ENCODE results near the gene RPL18.

Gene RPL18

GRCh38 chr19:48663667-48664066 is 44.7 kb upstream of the RPL18 start (continued):
- no peak for TF ChIP-seq INSM2 (tag by site-specific recombination; IDR thresholded peaks at IDR 0.05)
- no peak for TF ChIP-seq ZNF239 (tag by site-specific recombination; IDR thresholded peaks at IDR 0.05)

DNA sequence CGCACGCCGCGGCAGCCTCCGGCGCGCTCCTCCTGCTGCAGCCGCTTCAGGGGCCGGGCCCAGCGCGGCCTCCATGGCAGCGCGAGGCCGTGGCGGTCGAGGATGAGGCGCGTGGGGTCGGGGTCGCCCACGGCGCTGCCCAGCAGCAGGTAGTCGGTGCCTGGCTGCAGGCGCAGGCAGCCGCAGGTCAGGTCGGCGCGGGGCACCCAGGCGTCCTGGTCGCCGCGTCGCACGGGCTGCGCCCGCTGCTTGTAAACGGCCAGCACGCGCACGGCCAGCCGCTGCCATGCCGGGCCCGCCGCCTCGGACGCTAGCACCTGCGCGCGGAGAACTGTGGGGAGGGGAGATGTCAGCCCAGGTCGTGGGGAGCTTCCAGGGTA is 42.7 kb upstream of the RPL18 start:
- Histone ChIP-seq H3K9me3 (ENCODE audit: control insufficient read depth, insufficient read depth, low read depth, low read length) (no peaks in the 10 kb centered on the region), H3K4me3 (ENCODE audit: low read depth, low read length) (no peak overlapping the region), H3K4me1 (ENCODE audit: control insufficient read depth, insufficient read depth, low read length) (peaks cover 2% of the 10 kb centered on the region), H3K27ac (ENCODE audit: extremely low read depth, low read depth, low read length) (no peak overlapping the region), H3K36me3 (ENCODE audit: control insufficient read depth in 2 of 2, insufficient read depth in 1 of 2, low read length in 2 of 2) (no peaks in the 10 kb centered on the region)
- ChIA-PET POLR2A (no interaction called here), CTCF (interaction anchor here (1.4 kb wide), 1 partner anchor 14 kb away, joined by 4 read pairs; no protein-coding TSS in a partner anchor)
- no peak for TF ChIP-seq ZXDB (tag by site-specific recombination; IDR thresholded peaks at IDR 0.05)
- TF ChIP-seq ZNF121 (tag by site-specific recombination; IDR thresholded peaks at IDR 0.05), result no peak
- TF ChIP-seq ZNF362 (tag by site-specific recombination; IDR thresholded peaks at IDR 0.05), result no peak
- TF ChIP-seq, protein P1, sequence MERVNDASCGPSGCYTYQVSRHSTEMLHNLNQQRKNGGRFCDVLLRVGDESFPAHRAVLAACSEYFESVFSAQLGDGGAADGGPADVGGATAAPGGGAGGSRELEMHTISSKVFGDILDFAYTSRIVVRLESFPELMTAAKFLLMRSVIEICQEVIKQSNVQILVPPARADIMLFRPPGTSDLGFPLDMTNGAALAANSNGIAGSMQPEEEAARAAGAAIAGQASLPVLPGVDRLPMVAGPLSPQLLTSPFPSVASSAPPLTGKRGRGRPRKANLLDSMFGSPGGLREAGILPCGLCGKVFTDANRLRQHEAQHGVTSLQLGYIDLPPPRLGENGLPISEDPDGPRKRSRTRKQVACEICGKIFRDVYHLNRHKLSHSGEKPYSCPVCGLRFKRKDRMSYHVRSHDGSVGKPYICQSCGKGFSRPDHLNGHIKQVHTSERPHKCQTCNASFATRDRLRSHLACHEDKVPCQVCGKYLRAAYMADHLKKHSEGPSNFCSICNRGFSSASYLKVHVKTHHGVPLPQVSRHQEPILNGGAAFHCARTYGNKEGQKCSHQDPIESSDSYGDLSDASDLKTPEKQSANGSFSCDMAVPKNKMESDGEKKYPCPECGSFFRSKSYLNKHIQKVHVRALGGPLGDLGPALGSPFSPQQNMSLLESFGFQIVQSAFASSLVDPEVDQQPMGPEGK (tag by site-specific recombination; IDR thresholded peaks at IDR 0.05), result no peak
- TF ChIP-seq ZNF837 (tag by site-specific recombination; IDR thresholded peaks at IDR 0.05), result no peak

DNA sequence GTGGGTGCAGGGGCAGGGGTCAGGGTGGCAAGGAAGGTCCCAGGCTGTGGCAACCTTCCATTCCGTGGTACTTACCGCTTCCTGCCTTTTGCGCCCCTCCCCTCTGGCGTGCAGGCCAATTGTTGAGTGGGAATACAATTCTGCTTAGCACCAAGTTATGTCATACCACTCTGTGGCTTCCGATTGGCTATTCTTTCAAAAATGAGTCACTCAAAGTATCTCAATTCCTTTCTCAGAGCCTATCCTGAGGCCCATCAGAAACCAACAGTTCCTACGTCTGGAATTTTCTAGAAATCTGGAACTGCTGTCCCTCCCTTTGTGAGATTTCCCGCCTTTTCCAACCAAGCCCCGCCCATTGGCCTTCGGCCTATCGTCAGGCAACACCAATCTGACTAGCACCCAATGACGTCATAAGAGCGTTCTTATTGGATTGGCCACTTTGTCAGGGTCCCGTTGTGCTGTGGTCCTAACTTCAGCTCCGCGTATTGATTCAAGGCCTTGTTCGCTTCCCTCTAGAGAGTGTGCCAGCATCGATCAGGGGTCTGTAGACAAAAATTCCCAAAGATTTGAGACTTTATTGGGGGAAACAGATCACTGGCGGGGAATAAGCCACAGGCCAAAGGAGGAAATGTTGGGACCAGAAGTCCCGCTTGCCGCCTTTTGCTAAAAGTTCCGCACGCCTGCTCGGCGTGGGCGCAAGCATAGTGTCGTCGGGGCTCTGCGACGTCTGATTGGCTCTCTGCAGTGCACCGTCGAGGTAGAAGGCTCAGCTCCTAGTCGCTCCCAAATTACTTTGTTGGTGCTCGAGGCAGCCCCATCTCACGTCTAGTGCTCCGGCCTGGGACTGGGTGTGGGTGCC is 42.1 kb upstream of the RPL18 start:
- POLR2A ChIA-PET, result no interaction called here
- peak overlapping the region; percentile 17; the same call in 1 of the 2 replicates for H3K27ac ChIP-seq (ENCODE audit: extremely low read depth, low read depth, low read length)
- TF ChIP-seq SCRT2 (tag by site-specific recombination; IDR thresholded peaks at IDR 0.05) (peak; percentile 95), PRDM1 (tag by site-specific recombination; IDR thresholded peaks at IDR 0.05) (no peak), ZNF660 (tag by site-specific recombination; IDR thresholded peaks at IDR 0.05) (no peak), ZNF600 (tag by site-specific recombination; IDR thresholded peaks at IDR 0.05) (peak; percentile 52; the same call in 1 of the 2 replicates), ZNF629 (tag by site-specific recombination; IDR thresholded peaks at IDR 0.05) (peak; percentile 58), ZNF280C (tag by site-specific recombination; IDR thresholded peaks at IDR 0.05) (no peak), ZNF341 (tag by site-specific recombination; IDR thresholded peaks at IDR 0.05; ENCODE audit: low read depth) (peak; percentile 60), ZNF302 (tag by site-specific recombination; IDR thresholded peaks at IDR 0.05; ENCODE audit: low read depth) (no peak), SP7 (tag by site-specific recombination; IDR thresholded peaks at IDR 0.05) (0 out of 2 replicates have a peak, but pooled peaks have one; percentile 11), SETDB1 (IDR thresholded peaks at IDR 0.05; ENCODE audit: insufficient read length, low read length) (peak; percentile 60), ZNF549 (tag by site-specific recombination; IDR thresholded peaks at IDR 0.05) (peak; percentile 88), ZNF175 (tag by site-specific recombination; IDR thresholded peaks at IDR 0.05) (no peak), IKZF3 (tag by site-specific recombination; IDR thresholded peaks at IDR 0.05) (peak; percentile 54), SP2 (tag by site-specific recombination; IDR thresholded peaks at IDR 0.05) (peak; percentile 53), SCRT1 (tag by site-specific recombination; IDR thresholded peaks at IDR 0.05; ENCODE audit: borderline replicate concordance) (peak; percentile 74)
- TF ChIP-seq, protein P2, sequence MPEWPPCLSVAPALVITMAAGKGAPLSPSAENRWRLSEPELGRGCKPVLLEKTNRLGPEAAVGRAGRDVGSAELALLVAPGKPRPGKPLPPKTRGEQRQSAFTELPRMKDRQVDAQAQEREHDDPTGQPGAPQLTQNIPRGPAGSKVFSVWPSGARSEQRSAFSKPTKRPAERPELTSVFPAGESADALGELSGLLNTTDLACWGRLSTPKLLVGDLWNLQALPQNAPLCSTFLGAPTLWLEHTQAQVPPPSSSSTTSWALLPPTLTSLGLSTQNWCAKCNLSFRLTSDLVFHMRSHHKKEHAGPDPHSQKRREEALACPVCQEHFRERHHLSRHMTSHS (tag by site-specific recombination; IDR thresholded peaks at IDR 0.05), result no peak
- TF ChIP-seq, protein P3, sequence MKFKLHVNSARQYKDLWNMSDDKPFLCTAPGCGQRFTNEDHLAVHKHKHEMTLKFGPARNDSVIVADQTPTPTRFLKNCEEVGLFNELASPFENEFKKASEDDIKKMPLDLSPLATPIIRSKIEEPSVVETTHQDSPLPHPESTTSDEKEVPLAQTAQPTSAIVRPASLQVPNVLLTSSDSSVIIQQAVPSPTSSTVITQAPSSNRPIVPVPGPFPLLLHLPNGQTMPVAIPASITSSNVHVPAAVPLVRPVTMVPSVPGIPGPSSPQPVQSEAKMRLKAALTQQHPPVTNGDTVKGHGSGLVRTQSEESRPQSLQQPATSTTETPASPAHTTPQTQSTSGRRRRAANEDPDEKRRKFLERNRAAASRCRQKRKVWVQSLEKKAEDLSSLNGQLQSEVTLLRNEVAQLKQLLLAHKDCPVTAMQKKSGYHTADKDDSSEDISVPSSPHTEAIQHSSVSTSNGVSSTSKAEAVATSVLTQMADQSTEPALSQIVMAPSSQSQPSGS (tag by site-specific recombination; IDR thresholded peaks at IDR 0.05; ENCODE audit: low read depth), result peak; percentile 94

More for the DNA sequence above, 42.1 kb upstream of the RPL18 start:
- Histone ChIP-seq H3K9me3 (ENCODE audit: control insufficient read depth, insufficient read depth, low read depth, low read length) (no peaks in the 10 kb centered on the region), H3K4me3 (ENCODE audit: low read depth, low read length) (no peak overlapping the region), H3K36me3 (ENCODE audit: control insufficient read depth in 2 of 2, insufficient read depth in 1 of 2, low read length in 2 of 2) (no peaks in the 10 kb centered on the region), H3K4me1 (ENCODE audit: control insufficient read depth, insufficient read depth, low read length) (peaks cover 3% of the 10 kb centered on the region)
- CTCF ChIA-PET, result no interaction called here

Measured in HEK293 (cell line).